Activated CD4-positive, alpha-beta memory T cell treated with anti-CD3 and anti-CD28 coated beads, Interleukin-2, amount 10 ng/mL, durations not matched to agents 7 days and 5 days (primary cell): ENCODE results near the gene OLFML1. TPM values are rescaled to one million over a fixed set of nuclear protein-coding genes. Genes with fewer than 3 reads are reported as not detected.

Experiments used
- CTCF ChIA-PET: fragments of 350-600 bp; sonication (Branson Sonifier 250); formaldehyde crosslinking; loops from one replicate; lab custom pipeline; 2021; ENCODE audit warnings: antibody characterized with exemption, inconsistent platforms; lab: Charles Lee
- POLR2A ChIA-PET: fragments of 350-600 bp; sonication (Branson Sonifier 250); formaldehyde crosslinking; loops from one replicate; lab custom pipeline; 2021; ENCODE audit warnings: antibody characterized with exemption; lab: Charles Lee
- DNase-seq: peaks from one replicate; pipeline ENCODE4 v3.0.0-alpha.2; 2020
- H3K27ac Mint-ChIP-seq: one replicate; pipeline ENCODE4 v1.8.0; 2021; ENCODE audit warnings: mild to moderate bottlenecking, mixed read lengths
- H3K27me3 Mint-ChIP-seq: one replicate; pipeline ENCODE4 v1.8.0; 2021; ENCODE audit warnings: mixed read lengths
- H3K36me3 Mint-ChIP-seq: one replicate; pipeline ENCODE4 v1.8.0; 2021; ENCODE audit warnings: low read depth, mixed read lengths
- H3K4me1 Mint-ChIP-seq: one replicate; pipeline ENCODE4 v1.8.0; 2021; ENCODE audit warnings: mixed read lengths
- H3K4me3 Mint-ChIP-seq: one replicate; pipeline ENCODE4 v1.8.0; 2021; ENCODE audit warnings: mild to moderate bottlenecking, mixed read lengths
- H3K9me3 Mint-ChIP-seq: one replicate; pipeline ENCODE4 v1.8.0; 2021; ENCODE audit warnings: mixed read lengths
- total RNA-seq, 2 experiments: library from RNA; stranded (reverse); gene quantifications; one replicate each; pipeline ENCODE4 v1.2.3, GENCODE V29; 2021

The OLFML1 gene
- total RNA-seq, 2 experiments from 2014 or later: not detected

DNA sequence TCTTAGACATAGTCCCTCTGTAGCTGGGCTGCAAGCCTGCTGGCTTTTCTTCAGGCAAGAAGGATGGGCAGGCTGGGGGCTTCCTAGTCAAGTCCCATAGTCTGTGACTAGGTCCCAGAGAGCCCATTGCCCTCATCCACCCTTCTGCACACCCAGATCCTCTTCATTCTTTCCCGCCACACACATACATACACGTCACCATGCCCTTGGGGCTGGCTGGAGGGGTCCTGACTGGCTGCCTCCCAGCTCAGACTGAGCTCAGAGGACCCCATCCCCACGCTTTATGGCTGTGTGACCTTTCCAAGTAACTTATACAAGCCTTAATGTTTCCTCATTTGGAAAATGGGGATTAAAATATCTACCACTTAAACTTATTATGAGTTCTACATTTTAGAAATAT is 14.9 kb downstream of the OLFML1 start:
- no peaks in the 10 kb centered on the region for H3K9me3 Mint-ChIP-seq
- H3K27ac Mint-ChIP-seq: no peak overlapping the region
- peaks cover 3% of the 10 kb centered on the region for H3K27me3 Mint-ChIP-seq
- ChIA-PET CTCF (interaction anchor here (1.2 kb wide), 1 partner anchor 58 kb away, joined by 3 read pairs; no protein-coding TSS in a partner anchor), POLR2A (no interaction called here)
- peaks cover 4% of the 10 kb centered on the region for H3K4me1 Mint-ChIP-seq
- DNase-seq: no peak
- H3K4me3 Mint-ChIP-seq: no peak overlapping the region
- H3K36me3 Mint-ChIP-seq: no peaks in the 10 kb centered on the region

GRCh38 chr11:7501251-7501650 is 15.9 kb downstream of the OLFML1 start:
- DNase-seq: no peak
- H3K4me3 Mint-ChIP-seq: no peak overlapping the region
- H3K27me3 Mint-ChIP-seq: peaks cover 4% of the 10 kb centered on the region
- H3K36me3 Mint-ChIP-seq: no peaks in the 10 kb centered on the region
- H3K4me1 Mint-ChIP-seq: peaks cover 3% of the 10 kb centered on the region
- ChIA-PET POLR2A (no interaction called here), CTCF (interaction anchor here (1.2 to 1.6 kb wide), 2 partner anchors 59 to 156 kb away, joined by 3 to 4 read pairs; no protein-coding TSS in a partner anchor)
- no peaks in the 10 kb centered on the region for H3K9me3 Mint-ChIP-seq
- H3K27ac Mint-ChIP-seq: no peak overlapping the region

DNA sequence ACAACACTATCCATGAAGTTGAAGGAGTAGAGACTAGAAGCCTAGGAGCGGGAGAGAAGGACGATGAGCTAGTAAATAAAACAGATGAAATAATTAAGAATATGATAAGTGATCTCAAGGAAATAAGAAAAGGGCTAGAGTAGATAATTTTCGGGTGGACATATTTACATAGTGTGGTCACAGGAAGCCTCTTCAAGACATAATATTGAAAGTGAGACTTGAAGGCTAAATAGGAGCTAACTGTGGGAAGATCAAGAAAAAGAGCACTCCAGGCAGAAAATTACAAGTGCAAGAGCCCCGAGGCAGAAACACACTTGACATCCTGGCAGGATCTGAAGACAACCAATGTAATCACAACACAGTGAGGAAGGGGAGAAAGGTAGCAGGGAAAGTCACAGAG is 16.6 kb downstream of the OLFML1 start:
- Mint-ChIP-seq H3K27me3 (peaks cover 11% of the 10 kb centered on the region), H3K9me3 (no peaks in the 10 kb centered on the region), H3K27ac (no peak overlapping the region), H3K4me1 (no peaks in the 10 kb centered on the region), H3K36me3 (no peaks in the 10 kb centered on the region), H3K4me3 (no peak overlapping the region)
- ChIA-PET CTCF (interaction anchor here (1.6 kb wide), 1 partner anchor 155 kb away, joined by 4 read pairs; no protein-coding TSS in a partner anchor), POLR2A (no interaction called here)
- DNase-seq: no peak

GRCh38 chr11:7506243-7506642 is 20.9 kb downstream of the OLFML1 start:
- ChIA-PET CTCF (interaction anchor here (0.9 kb wide), 1 partner anchor 69 kb away, joined by 3 read pairs; no protein-coding TSS in a partner anchor), POLR2A (no interaction called here)
- no peaks in the 10 kb centered on the region for H3K36me3 Mint-ChIP-seq
- no peaks in the 10 kb centered on the region for H3K4me1 Mint-ChIP-seq
- H3K9me3 Mint-ChIP-seq: no peaks in the 10 kb centered on the region
- no peak overlapping the region for H3K4me3 Mint-ChIP-seq
- no peak overlapping the region for H3K27ac Mint-ChIP-seq
- H3K27me3 Mint-ChIP-seq: peaks cover 13% of the 10 kb centered on the region
- DNase-seq: no peak

GRCh38 chr11:7508087-7508486 is 22.8 kb downstream of the OLFML1 start:
- POLR2A ChIA-PET: no interaction called here

DNA sequence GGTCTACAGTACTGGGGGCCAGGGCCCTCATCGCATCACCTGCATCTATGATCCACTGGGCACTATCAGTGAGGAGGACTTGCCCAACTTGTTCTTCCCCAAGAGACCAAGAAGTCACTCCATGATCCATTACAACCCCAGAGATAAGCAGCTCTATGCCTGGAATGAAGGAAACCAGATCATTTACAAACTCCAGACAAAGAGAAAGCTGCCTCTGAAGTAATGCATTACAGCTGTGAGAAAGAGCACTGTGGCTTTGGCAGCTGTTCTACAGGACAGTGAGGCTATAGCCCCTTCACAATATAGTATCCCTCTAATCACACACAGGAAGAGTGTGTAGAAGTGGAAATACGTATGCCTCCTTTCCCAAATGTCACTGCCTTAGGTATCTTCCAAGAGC is 24.7 kb downstream of the OLFML1 start:
- no peak overlapping the region for H3K4me3 Mint-ChIP-seq
- H3K36me3 Mint-ChIP-seq: no peaks in the 10 kb centered on the region
- H3K4me1 Mint-ChIP-seq: peaks cover 11% of the 10 kb centered on the region
- no peak for DNase-seq
- ChIA-PET POLR2A (no interaction called here), CTCF (interaction anchor here (1.0 to 4.2 kb wide), 6 partner anchors 11 to 157 kb away, joined by 4 to 46 read pairs (median 5); no protein-coding TSS in a partner anchor)
- peaks cover 20% of the 10 kb centered on the region for H3K27me3 Mint-ChIP-seq
- no peaks in the 10 kb centered on the region for H3K9me3 Mint-ChIP-seq
- H3K27ac Mint-ChIP-seq: no peak overlapping the region

More at GRCh38 chr11:7508087-7508486, 22.8 kb downstream of the OLFML1 start:
- Mint-ChIP-seq H3K27me3 (peaks cover 13% of the 10 kb centered on the region), H3K9me3 (no peaks in the 10 kb centered on the region), H3K4me3 (no peak overlapping the region), H3K36me3 (no peaks in the 10 kb centered on the region), H3K27ac (no peak overlapping the region), H3K4me1 (peaks cover 4% of the 10 kb centered on the region)
- CTCF ChIA-PET: no interaction called here
- no peak for DNase-seq

DNA sequence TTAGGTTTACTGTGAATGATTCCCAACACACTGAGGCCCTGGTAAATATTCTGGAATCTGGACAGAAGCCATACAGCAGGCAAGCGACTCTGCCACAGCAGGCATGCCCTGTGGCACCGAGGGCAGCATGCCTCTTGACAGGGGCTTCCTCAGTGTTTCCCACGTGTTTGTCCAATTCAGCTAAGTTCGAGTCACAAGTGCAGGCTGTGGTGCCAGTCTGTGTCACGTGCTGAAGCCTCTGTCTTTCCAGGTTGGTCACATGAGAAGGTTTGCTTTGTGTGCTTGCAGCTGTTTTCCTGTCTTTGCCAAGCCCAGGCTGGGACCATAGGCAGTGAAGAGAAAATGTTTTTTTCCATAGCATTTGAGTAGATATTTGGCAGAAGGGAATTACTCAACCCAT is 26.1 kb downstream of the OLFML1 start:
- no peak for DNase-seq
- no peak overlapping the region for H3K27ac Mint-ChIP-seq
- peaks cover 25% of the 10 kb centered on the region for H3K4me1 Mint-ChIP-seq
- ChIA-PET CTCF (interaction anchor here (1.4 to 4.2 kb wide), 6 partner anchors 10 to 156 kb away, joined by 4 to 46 read pairs (median 32); no protein-coding TSS in a partner anchor), POLR2A (interaction anchor here (2.3 kb wide), 1 partner anchor 27 kb away, joined by 7 read pairs; no protein-coding TSS in a partner anchor)
- no peaks in the 10 kb centered on the region for H3K9me3 Mint-ChIP-seq
- peaks cover 29% of the 10 kb centered on the region for H3K27me3 Mint-ChIP-seq
- no peak overlapping the region for H3K4me3 Mint-ChIP-seq
- H3K36me3 Mint-ChIP-seq: no peaks in the 10 kb centered on the region

- POLR2A ChIA-PET: interaction anchor here (1.0 to 2.3 kb wide), 6 partner anchors 13 to 178 kb away, joined by 3 to 7 read pairs (median 3); no protein-coding TSS in a partner anchor
- CTCF ChIA-PET: interaction anchor here (0.7 to 4.2 kb wide), 33 partner anchors 11 to 415 kb away, joined by 3 to 46 read pairs (median 4); no protein-coding TSS in a partner anchor
- Mint-ChIP-seq H3K4me3 (peak overlapping the region; percentile 89), H3K9me3 (no peaks in the 10 kb centered on the region), H3K4me1 (peaks cover 30% of the 10 kb centered on the region), H3K36me3 (no peaks in the 10 kb centered on the region), H3K27ac (peak overlapping the region; percentile 87), H3K27me3 (peaks cover 27% of the 10 kb centered on the region)
- no peak for DNase-seq
Observed at GRCh38 chr11:7512525-7513233, 27.4 kb downstream of the OLFML1 start.

- DNase-seq: peak; percentile 86
- Mint-ChIP-seq H3K36me3 (peaks cover 4% of the 10 kb centered on the region), H3K27ac (peak within 1 kb of the TSS; percentile 87), H3K4me3 (peak within 1 kb of the TSS; percentile 89), H3K4me1 (peaks cover 34% of the 10 kb centered on the region), H3K9me3 (no peaks in the 10 kb centered on the region), H3K27me3 (peaks cover 23% of the 10 kb centered on the region)
- CTCF ChIA-PET: interaction anchor here (0.6 to 4.2 kb wide), 35 partner anchors 11 to 415 kb away, joined by 3 to 46 read pairs (median 4); no protein-coding TSS in a partner anchor
- POLR2A ChIA-PET: interaction anchor here (0.7 to 1.5 kb wide), 8 partner anchors 12 to 178 kb away, joined by 3 to 6 read pairs (median 3); no protein-coding TSS in a partner anchor
Observed at GRCh38 chr11:7513234-7514098, 28.2 kb downstream of the OLFML1 start, which contains the start of gene PPFIBP2. Gene PPFIBP2 (plus strand): TSS chr11:7513999. CDS start chr11:7549476, 35,477 bp downstream.

- peaks cover 22% of the 10 kb centered on the region for H3K27me3 Mint-ChIP-seq
- H3K4me3 Mint-ChIP-seq: peak overlapping the region; percentile 89
- peaks cover 41% of the 10 kb centered on the region for H3K4me1 Mint-ChIP-seq
- CTCF ChIA-PET: interaction anchor here (0.6 to 4.2 kb wide), 18 partner anchors 10 to 181 kb away, joined by 3 to 46 read pairs (median 8); no protein-coding TSS in a partner anchor
- H3K9me3 Mint-ChIP-seq: peaks cover 3% of the 10 kb centered on the region
- POLR2A ChIA-PET: interaction anchor here (0.7 to 1.5 kb wide), 5 partner anchors 13 to 151 kb away, joined by 3 to 6 read pairs (median 4); no protein-coding TSS in a partner anchor
- peaks cover 11% of the 10 kb centered on the region for H3K36me3 Mint-ChIP-seq
- H3K27ac Mint-ChIP-seq: no peak overlapping the region
- DNase-seq: peak; percentile 28
Observed at GRCh38 chr11:7514099-7514591, 28.8 kb downstream of the OLFML1 start.

DNA sequence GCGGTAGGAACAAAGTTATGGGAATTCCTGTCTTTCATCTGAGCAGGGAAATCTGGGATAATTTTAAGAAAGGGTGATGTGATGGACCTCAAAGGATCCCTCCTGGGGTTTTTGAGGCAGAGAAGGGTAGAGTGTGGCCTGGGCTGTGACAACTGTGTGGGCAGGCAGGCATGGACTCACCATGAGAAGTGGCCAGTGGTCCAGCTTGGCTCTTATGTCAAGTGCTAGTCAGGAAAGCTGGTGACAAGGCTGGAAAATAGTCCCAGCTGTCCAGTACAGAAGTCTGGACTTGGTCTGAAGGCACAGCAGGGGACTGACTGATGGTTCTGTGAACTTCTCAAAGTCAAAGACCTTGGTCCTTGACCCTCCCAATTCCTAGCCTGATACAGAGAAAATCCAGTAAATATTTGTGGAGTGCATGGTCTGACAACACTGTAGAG is 30.2 kb downstream of the OLFML1 start:
- Mint-ChIP-seq H3K9me3 (peaks cover 4% of the 10 kb centered on the region), H3K36me3 (peaks cover 12% of the 10 kb centered on the region), H3K4me1 (peaks cover 41% of the 10 kb centered on the region), H3K4me3 (no peak overlapping the region), H3K27me3 (peaks cover 22% of the 10 kb centered on the region), H3K27ac (no peak overlapping the region)
- no peak for DNase-seq
- ChIA-PET POLR2A (interaction anchor here (1.2 kb wide), 1 partner anchor 9 kb away, joined by 7 read pairs; no protein-coding TSS in a partner anchor), CTCF (interaction anchor here (0.7 to 2.3 kb wide), 5 partner anchors 17 to 179 kb away, joined by 3 to 11 read pairs (median 3); no protein-coding TSS in a partner anchor)

DNA sequence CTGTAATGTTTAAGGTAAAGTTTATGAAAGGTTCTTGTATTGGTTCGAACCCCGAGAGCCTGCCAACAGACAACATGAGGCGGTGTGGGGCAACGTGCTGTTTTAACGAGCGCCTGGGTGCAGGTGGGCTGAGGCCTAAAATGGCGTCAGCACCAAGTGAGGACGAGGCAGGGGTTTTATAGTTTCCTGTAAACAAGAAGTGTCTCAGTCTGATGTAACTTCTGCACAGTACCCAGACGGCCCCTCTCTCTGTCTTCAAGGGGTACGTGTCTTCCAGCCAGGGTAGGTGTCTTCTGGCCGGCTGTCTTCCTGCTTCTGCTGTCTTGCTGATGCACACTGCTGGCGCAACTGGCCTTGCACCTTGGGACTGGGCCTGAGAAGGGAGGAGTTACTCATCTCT is 31.2 kb downstream of the OLFML1 start:
- DNase-seq: no peak
- ChIA-PET POLR2A (no interaction called here), CTCF (interaction anchor here (2.3 kb wide), 1 partner anchor 21 kb away, joined by 11 read pairs; no protein-coding TSS in a partner anchor)
- H3K36me3 Mint-ChIP-seq: peaks cover 12% of the 10 kb centered on the region
- peaks cover 22% of the 10 kb centered on the region for H3K27me3 Mint-ChIP-seq
- H3K4me1 Mint-ChIP-seq: peaks cover 41% of the 10 kb centered on the region
- H3K9me3 Mint-ChIP-seq: peaks cover 4% of the 10 kb centered on the region
- H3K27ac Mint-ChIP-seq: no peak overlapping the region
- no peak overlapping the region for H3K4me3 Mint-ChIP-seq
